ENCODE data around the gene HAO2. TPM values are rescaled to one million over a fixed set of nuclear protein-coding genes. Genes with fewer than 3 reads are reported as not detected.
"Not testable (repeated sequence)": the region's sequence is repeated elsewhere in the genome, so short reads cannot be mapped to it uniquely, and the experiment has no call there.

HAO2 gene
- total and polyA plus RNA-seq, 2 experiments from 2014 or later, result not detected

DNA sequence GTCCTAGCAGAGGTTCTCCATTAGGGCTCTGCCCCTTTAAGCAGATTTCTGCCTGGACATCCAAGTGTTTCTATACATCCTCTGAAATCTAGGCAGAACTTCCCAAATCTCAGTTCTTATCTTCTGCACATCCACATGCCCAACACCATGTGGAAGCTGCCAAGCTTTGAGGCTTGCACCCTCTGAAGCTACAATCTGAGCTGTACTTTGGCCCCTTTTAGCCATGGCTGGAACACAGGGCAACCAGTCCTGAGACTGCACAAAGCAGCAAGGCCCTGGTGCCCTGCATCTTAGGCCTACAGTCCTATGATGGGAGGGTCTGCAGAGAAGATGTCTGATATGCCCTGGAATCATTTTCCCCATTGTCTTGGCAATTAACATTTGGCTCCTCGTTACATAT is 8.0 kb downstream of the HAO2 start:
- DNase-seq (ENCODE audit: low spot score), result no peak
- Histone ChIP-seq H4K20me1 (replicated peaks; ENCODE audit: insufficient read depth) (no peaks in the 10 kb centered on the region), H3K4me1 (ENCODE audit: insufficient read depth) (peaks cover 8% of the 10 kb centered on the region), H3F3A (replicated peaks; ENCODE audit: low read depth) (no peaks in the 10 kb centered on the region), H2AFZ (no peak overlapping the region), H3K9me2 (ENCODE audit: insufficient read depth) (peaks cover 8% of the 10 kb centered on the region), H3K27ac (ENCODE audit: low read depth) (no peak overlapping the region), H3K27me3 (ENCODE audit: insufficient read depth) (no peaks in the 10 kb centered on the region), H3K4me2 (no peak overlapping the region), H3K79me2 (replicated peaks; ENCODE audit: insufficient read depth) (no peaks in the 10 kb centered on the region), H3K36me3 (ENCODE audit: insufficient read depth) (no peaks in the 10 kb centered on the region), H3K4me3 (no peak overlapping the region)
- no peak for TF ChIP-seq CREB1 (CRISPR knock-in tag; IDR thresholded peaks at IDR 0.05; ENCODE audit: low read depth)
- H3K4me1 Mint-ChIP-seq, result peaks cover 14% of the 10 kb centered on the region
- H3K27ac Mint-ChIP-seq, result no peak overlapping the region
- H3K9me3 Mint-ChIP-seq, result peaks cover 4% of the 10 kb centered on the region; the same call in 1 of the 3 replicates
- no peaks in the 10 kb centered on the region for H3K36me3 Mint-ChIP-seq (ENCODE audit: low read depth)
- ATAC-seq, result no peak
- peaks cover 2% of the 10 kb centered on the region for H3K27me3 Mint-ChIP-seq (ENCODE audit: insufficient read depth, low read depth, poor library complexity)
- no peak overlapping the region for H3K4me3 Mint-ChIP-seq

DNA sequence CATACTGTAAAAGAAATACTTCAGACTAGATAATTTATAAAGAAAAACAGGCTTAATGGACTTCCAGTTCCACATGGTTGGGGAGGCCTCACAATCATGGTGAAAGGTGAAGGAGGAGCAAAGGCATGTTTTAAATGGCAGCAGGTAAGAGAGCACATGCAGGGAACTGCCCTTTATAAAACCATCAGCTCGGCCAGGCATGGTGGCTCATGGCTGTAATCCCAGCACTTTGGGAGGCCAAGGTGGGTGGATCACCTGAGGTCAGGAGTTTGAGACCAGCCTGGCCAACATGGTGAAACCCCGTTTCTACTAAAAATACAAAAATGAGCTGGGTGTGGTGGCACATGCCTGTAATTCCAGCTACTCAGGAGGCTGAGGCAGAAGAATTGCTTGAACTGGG is 9.0 kb downstream of the HAO2 start:
- not testable (repeated sequence) for H3K27me3 ChIP-seq (ENCODE audit: insufficient read depth); H3K36me3 Mint-ChIP-seq (ENCODE audit: low read depth)

DNA sequence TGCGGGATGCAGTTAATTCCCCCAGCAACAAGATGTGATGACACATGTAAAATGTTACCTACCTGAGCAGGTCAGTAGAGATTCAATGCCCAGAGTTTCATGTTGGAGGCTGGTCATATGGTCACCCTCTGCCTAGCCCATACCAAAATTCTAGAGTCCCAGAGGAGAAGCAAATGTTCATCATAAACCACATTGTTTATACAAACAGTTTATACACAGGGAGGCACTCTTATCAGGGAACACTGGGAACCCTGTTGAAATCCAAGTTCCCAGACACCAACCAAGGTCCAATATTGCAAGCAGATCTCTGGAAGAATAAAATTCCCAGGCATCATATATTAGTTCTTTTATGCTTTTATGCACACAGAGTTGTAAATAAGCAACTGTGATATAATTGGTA is 10.5 kb downstream of the HAO2 start:
- Histone ChIP-seq H3K4me2 (no peak overlapping the region), H3K27me3 (ENCODE audit: insufficient read depth) (no peaks in the 10 kb centered on the region), H3F3A (replicated peaks; ENCODE audit: low read depth) (no peaks in the 10 kb centered on the region), H3K9me2 (ENCODE audit: insufficient read depth) (peaks cover 24% of the 10 kb centered on the region), H3K27ac (ENCODE audit: low read depth) (no peak overlapping the region), H3K4me3 (no peak overlapping the region), H3K79me2 (replicated peaks; ENCODE audit: insufficient read depth) (no peaks in the 10 kb centered on the region), H2AFZ (no peak overlapping the region), H3K4me1 (ENCODE audit: insufficient read depth) (no peaks in the 10 kb centered on the region), H4K20me1 (replicated peaks; ENCODE audit: insufficient read depth) (no peaks in the 10 kb centered on the region), H3K36me3 (ENCODE audit: insufficient read depth) (no peaks in the 10 kb centered on the region)
- Mint-ChIP-seq H3K9me3 (peaks cover 4% of the 10 kb centered on the region; the same call in 1 of the 3 replicates), H3K4me1 (peaks cover 3% of the 10 kb centered on the region; the same call in 1 of the 3 replicates), H3K4me3 (no peak overlapping the region), H3K36me3 (ENCODE audit: low read depth) (no peaks in the 10 kb centered on the region), H3K27ac (no peak overlapping the region), H3K27me3 (ENCODE audit: insufficient read depth, low read depth, poor library complexity) (peaks cover 5% of the 10 kb centered on the region)
- ATAC-seq (no peak), DNase-seq (ENCODE audit: low spot score) (no peak)
- TF ChIP-seq ZNF331 (CRISPR knock-in tag; IDR thresholded peaks at IDR 0.05; ENCODE audit: low read depth) (no peak), STAT1 (IDR thresholded peaks at IDR 0.05; ENCODE audit: unreplicated experiment) (no peak), EZH2 (IDR thresholded peaks at IDR 0.05; ENCODE audit: low read depth, unreplicated experiment) (no peak), CREB1 (CRISPR knock-in tag; IDR thresholded peaks at IDR 0.05; ENCODE audit: low read depth) (no peak), NANOG (IDR thresholded peaks at IDR 0.05; ENCODE audit: borderline replicate concordance) (no peak), ZNF114 (CRISPR knock-in tag; IDR thresholded peaks at IDR 0.05) (no peak), POLR2AphosphoS5 (IDR thresholded peaks at IDR 0.05; ENCODE audit: low read depth) (no peak)
- TF ChIP-seq, protein P1, sequence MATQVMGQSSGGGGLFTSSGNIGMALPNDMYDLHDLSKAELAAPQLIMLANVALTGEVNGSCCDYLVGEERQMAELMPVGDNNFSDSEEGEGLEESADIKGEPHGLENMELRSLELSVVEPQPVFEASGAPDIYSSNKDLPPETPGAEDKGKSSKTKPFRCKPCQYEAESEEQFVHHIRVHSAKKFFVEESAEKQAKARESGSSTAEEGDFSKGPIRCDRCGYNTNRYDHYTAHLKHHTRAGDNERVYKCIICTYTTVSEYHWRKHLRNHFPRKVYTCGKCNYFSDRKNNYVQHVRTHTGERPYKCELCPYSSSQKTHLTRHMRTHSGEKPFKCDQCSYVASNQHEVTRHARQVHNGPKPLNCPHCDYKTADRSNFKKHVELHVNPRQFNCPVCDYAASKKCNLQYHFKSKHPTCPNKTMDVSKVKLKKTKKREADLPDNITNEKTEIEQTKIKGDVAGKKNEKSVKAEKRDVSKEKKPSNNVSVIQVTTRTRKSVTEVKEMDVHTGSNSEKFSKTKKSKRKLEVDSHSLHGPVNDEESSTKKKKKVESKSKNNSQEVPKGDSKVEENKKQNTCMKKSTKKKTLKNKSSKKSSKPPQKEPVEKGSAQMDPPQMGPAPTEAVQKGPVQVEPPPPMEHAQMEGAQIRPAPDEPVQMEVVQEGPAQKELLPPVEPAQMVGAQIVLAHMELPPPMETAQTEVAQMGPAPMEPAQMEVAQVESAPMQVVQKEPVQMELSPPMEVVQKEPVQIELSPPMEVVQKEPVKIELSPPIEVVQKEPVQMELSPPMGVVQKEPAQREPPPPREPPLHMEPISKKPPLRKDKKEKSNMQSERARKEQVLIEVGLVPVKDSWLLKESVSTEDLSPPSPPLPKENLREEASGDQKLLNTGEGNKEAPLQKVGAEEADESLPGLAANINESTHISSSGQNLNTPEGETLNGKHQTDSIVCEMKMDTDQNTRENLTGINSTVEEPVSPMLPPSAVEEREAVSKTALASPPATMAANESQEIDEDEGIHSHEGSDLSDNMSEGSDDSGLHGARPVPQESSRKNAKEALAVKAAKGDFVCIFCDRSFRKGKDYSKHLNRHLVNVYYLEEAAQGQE (IDR thresholded peaks at IDR 0.05; ENCODE audit: unreplicated experiment), result no peak

More for the DNA sequence above, 9.0 kb downstream of the HAO2 start:
- H2AFZ ChIP-seq; H3K27ac Mint-ChIP-seq; H3K4me3 ChIP-seq; H3K27me3 Mint-ChIP-seq (ENCODE audit: insufficient read depth, low read depth, poor library complexity); H3K9me3 Mint-ChIP-seq; DNase-seq (ENCODE audit: low spot score); H3K4me1 ChIP-seq (ENCODE audit: insufficient read depth); H3F3A ChIP-seq (replicated peaks; ENCODE audit: low read depth); H3K4me2 ChIP-seq; H3K27ac ChIP-seq (ENCODE audit: low read depth); ATAC-seq; H3K36me3 ChIP-seq (ENCODE audit: insufficient read depth); H3K4me1 Mint-ChIP-seq; H3K4me3 Mint-ChIP-seq; H4K20me1 ChIP-seq (replicated peaks; ENCODE audit: insufficient read depth); H3K79me2 ChIP-seq (replicated peaks; ENCODE audit: insufficient read depth): not testable (repeated sequence)
- peaks cover 11% of the 10 kb centered on the region for H3K9me2 ChIP-seq (ENCODE audit: insufficient read depth)
